GM21619 (cell line): Measurements from ENCODE around the gene CAMK1D.

Source experiments
- ATAC-seq: cut with Tn5 transposase; IDR thresholded peaks from one replicate; pipeline ENCODE4 v1.9.1; 2021; ENCODE audit not compliant: unreplicated experiment

The CAMK1D gene

DNA sequence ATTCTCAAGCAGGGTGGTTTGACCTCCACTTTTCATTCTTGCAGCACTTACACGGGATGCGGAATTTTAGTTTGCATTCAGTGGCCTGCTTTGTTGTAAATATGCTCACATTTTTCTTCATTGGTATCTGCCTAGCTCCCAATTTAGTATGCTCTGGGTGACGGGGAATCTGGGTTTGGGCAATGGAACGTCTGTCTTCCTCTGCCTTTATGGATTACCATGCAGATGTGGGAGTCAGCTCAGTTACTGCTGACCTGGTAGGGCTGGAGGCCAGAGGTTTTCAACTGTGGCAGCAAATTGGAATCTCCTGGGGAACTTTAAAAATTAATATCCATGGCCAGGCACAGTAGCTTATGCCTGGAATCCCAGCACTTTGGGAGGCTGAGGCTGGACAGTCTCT lies 161.6 kb downstream of the CAMK1D start:
- ATAC-seq = no peak

DNA sequence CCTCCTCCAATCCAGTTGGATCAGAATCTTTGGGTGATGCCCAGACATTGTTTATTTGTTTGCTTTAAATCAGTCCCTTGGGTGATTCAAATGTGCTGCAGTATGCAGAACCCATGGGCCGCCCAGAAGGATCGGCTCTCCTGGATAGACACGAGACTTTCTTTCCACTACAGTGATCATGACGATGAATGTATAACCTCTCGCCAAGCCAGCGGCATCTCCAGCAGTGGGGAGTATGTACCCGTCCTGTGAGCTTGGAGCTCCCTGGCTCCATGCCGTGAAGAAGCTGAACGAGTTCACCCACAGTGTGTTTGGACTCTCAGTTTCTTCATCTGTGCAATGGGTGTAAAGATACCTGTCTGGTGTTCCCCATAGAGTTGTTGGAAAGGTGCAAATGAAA lies 162.3 kb downstream of the CAMK1D start:
- ATAC-seq = no peak

DNA sequence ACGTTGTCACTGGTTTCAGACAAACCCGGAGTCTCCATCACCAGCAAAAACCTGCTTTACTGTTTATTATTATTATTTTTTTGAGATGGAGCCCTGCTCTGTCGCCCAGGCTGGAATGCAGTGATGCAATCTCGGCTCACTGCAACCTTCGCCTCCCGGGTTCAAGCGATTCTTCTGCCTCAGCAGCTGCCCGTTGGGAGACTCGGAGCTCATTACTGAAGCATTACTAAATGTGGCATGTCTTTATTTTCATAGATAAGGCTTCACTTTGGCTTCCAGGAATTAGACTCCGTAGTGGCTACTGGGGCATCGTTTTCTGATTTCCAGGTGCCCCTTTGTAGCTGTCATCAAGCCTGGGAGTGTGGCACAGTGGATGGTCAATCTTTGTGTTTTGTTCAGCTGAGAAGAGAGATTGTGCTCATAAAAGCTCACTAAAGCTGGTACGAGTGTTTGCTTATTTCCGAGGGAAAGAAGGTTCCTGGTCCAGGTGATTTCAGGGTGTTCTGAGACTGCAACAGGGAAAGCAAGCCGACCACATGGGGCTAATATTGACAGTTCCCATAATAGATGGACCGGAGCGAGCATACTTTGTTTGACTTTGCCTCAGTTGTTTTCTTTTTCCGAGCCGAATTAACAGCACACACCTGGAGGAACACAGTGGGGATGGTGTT lies 163.1 kb downstream of the CAMK1D start:
- ATAC-seq = no peak

DNA sequence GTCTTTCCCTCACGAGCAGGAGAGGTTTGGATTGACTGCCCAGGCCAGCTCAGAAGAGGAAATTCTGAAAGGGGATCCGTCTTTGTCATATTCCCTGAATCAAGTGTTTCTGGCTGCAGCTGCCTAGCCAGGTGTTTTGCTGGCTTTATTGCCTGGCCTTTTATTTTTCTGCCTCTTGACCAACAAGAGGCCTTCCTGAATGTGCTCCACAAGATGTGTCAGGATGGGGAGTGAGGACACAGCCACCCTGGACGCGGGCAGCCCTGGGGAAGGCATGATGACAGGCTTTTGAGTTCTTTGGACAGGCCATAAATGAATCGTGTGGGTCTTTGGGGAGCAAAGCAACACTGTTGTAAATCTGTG lies 163.6 kb downstream of the CAMK1D start:
- ATAC-seq = no peak

DNA sequence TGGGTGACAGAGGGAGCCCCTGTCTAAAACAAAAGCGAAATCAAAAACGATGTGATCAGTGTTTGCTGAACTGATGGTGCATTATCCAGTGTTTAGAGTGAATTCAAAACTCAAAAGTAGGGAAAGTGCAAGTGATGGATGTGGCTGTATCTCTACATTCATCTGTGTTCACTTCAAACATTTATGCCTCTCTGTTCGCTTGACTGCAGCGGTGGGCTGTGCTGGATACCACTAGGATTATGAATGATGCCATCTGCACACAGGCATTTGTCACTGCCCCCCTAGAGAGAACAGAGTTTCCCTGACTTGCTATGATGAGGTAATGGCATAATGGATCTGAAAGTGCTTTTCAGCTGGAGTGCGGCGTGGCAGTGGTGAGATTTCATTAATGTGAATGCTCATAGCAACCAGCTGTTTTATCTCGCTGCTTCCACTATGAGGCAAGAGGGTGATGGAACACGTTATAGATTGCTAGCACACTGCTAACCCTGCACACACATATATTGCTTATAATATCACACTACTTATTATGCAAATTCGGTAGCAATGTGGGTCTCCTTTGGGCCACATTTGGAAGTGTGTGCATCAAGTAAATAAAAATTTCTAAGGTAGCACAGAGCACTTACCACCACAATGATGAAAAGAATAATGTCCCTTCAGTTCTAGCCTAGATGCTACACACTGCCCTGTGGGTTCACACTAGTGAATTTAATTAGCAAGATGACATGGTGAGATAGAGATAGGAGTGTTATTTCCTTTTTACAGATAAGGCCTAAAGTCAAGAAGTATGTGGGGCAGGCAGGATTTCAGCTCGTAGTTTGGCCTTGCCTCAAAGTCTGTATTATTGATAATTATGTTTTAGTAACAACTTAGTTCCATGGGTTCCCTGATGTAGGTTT lies 164.7 kb downstream of the CAMK1D start:
- no peak for ATAC-seq

DNA sequence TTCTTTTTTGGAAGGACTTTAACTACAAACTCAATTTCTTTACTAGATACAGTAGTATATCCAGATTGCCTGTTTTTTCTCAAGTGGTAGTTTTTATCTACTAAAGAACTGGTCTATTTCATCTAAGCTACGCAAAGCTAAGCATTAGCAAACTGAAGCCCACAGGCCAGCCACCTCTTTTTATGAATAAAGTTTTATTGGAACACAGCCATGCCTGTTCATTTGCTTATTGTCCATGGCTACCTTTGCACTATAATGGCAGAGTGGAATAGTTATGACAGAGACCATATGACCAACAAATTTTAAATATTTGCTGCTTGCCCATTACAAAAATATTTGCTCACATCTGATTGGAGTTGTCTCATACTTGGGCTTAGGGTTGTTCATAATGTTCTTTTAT lies 168.7 kb downstream of the CAMK1D start:
- no peak for ATAC-seq

DNA sequence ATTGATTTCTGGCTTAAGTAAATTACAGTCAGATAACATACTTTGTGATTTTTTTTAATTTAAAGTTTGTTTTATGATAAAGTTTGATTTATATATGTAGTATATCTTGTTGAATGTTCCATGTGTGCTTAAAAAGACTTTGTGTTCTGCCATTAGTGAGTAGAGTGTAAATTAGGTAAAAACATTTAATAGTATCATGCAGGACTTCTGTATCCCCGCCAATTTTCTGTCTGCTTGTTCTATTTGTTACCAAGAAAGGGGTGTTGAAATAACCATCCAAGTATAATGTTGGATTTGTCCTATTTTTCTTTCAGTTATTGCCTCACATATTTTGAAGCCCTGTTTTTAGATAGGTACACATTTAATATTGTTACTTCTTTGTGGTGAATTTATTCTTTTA lies 172.1 kb downstream of the CAMK1D start:
- ATAC-seq = no peak

DNA sequence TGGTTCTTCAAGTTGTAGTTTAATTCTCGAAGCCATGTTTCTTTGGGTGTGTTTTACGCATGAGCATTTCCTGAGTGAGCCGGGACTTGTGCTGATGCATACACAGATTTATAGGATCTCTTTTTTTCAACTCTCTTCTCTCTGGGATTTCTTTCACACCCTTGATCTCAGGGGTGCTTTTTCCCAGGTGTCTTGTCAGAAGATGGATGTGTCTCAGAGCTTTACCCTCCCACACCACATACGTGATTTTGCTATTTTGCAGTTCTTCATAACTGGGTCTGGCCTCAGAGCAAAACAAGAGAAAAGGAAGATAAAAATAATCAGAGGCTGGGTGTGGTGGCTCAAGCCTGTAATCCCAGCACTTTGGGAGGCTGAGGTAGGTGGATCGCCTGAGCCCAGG lies 177.0 kb downstream of the CAMK1D start:
- no peak for ATAC-seq

DNA sequence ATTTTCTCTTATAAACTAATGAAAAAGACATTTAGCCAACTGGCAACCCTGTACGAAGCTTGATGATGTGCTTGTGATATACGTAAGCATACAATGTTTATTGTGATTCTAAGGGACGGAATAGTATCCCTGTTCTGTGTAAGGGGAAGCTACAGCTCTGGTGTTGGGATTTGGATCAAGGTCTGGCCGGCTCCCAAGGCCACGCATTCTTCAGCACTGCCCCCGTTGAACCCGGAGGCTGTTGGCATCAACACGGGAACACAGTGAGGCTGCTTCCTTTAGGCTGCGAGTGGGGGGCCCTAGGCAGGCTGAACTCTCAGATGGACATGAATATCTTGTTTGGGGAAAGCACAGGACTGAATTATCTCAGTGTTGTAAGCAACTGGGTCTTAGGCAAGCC lies 180.6 kb downstream of the CAMK1D start:
- ATAC-seq = no peak

DNA sequence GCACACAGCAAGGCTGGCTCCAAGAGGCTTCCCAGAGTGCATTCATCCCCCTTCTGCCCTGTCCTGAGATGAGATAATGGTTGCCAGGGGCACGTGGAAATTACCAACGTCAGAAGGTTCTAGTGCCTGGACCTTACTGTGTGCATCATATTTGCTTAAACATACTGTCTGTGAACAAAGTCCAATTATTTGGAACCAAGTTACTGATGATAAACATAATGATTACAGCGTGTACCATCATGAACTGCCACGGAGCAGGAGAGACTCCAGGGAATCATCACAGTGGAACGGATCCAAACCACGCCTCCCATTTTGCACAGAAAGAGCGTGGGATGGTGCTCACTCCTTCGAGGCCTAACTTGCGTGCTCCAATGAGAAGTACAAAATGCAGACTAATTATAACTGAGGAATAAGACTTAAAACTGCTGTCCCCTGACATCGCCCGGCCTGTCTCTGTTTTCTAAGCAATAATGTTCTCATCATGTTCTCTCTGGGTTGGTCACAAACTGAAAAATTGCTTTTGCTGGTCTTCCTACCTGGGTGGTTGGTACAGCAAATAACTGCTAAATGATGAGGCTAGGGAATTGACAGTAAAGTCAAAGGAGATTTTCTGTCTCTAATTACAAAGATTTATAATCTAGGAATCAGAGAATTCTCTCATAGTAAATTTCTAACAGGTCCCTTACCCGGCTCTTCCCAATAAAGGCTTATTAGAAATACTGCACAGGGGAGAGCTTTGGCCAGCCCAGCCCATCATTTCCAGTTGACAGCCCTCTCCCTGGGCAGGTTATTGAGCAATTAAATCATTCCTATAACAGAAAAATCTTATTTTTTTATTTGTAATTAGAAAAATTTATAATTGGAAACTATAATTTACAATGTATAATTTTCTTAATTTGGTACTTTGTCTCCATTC lies 182.2 kb downstream of the CAMK1D start:
- ATAC-seq = no peak

DNA sequence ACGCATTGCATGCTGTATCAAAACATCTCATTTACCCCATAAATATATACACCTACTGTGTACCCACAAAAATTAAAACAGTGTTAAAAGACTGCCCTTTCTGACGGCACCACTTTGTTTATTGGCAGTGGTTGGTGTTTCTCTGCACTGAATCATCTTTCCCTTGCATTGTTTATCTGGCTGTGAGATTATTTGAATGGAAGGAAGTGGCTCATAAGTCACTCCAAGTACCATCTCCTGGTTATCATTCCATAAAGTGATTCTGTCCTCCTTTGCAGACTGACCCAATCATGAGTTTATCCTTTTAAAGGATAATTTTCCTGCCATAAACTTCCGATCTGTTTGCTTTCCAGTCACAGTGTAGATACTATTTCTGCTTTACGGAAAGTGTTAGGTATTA lies 183.8 kb downstream of the CAMK1D start:
- ATAC-seq = no peak

DNA sequence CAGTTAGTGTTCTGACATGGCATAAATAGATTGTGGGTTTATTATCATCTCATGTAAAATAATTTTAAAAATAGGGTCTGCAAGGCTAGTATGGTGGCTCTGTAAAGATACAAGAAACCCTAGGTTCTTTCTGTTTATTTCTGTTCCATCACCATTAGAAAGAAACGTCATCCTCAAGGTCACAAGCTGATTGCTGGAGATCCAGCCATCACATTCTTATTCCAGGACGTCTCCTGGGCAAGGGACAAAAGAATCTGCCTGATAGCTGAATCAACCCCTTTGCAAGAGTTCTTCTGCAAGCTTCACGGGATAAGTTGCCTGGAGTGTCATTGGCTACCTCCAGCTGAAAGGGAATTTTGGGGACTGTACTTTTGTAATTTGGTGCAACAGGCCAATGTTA lies 184.4 kb downstream of the CAMK1D start:
- no peak for ATAC-seq

DNA sequence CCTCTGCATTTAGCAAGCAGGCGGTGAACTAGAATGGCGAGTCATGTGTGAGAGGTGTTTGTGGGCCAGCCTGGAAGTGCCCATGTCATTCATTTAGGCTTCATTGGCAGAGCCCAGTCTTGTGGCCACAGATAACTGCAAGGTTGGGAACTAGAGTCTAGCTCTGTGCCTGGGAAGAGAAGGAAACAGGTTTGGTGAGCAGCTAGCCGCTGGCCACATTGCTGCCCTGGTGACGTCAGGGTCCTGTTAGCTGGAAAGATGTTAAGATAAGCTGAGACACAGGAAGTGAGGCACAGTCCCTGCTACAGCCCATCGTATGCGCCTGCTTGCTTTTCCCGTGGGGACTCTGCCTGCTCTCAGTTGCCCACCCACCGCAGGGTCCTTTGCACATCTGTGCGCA lies 185.5 kb downstream of the CAMK1D start:
- no peak for ATAC-seq

DNA sequence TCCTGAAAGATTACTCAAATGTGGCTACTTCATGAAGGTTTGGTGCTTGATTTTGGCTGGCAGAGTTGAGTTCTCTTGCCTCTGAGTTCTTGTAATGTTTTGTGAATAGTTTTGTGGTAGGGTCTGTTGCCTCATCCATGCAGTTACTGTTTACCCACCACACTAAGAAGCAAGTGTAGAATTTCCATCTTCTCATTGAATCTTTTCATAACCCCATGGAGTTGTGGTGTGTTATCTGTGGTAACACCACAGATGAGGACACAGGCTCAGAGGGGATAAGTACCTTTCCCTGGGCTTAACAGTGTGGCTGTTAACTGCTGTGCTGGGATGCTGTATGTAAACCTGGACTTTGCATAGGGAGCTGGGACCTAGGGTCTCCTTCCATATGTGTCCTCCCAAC lies 186.3 kb downstream of the CAMK1D start:
- ATAC-seq = no peak

DNA sequence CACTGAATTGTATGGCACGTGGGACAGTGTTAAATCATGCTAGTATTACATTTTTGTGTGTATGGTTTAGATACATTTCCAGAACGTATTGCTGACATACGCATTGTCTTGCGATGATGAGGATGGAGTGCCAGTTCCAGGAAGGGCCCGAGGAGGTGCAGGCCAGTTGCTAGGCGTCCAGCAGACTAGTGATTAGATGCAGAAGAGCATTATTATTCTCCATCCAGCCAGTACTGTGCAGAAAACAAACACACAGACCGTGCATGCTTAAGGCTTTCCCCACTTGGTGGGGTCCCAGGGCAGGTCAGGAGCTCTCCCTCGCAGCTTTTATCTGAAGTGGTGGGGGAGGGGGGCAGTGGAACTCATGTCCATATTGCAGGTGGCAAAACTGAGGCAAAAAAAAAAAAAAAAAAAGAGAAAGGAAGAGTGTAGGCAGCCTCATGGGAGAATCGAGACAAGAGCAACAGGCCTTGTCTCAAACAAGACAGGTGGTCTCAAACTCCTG lies 189.2 kb downstream of the CAMK1D start:
- ATAC-seq = no peak

DNA sequence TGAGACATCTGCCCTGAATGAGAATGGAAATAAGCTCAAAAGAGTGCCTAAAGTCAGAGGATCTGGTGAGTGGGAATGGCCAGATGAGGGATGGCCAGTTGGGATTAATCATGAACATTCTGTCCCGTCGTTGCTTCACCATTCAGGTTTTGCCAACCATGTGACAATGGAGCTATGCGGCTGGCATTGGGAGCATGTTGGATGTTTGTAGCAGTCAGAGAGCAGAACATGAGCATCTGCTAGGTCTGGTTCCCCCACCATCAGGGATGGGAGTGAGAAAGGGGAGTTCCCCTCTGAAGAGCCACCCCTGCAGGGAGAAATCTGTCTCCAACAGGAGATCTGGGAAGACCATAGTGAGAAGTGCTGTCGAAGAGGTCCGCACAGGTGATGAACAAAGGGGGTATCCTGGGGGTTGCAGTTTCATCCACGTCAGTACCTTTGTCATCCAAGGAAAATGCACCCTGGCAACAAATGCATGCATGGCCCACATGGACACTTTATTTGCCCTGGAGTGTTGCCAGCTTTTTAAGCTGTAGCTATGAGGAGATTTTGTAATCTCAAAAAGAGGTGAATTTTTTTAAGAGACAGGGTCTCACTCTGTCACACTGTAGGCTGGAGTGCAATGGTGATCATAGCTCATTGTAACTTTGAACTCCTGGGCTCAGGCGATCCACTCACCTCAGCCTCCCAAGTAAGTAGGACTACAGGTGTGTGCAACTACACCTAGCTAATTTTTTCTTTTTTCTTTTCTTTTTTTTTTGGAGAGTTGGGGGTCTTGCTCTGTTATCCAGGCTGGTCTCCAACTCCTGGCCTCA lies 190.2 kb downstream of the CAMK1D start:
- ATAC-seq = no peak

DNA sequence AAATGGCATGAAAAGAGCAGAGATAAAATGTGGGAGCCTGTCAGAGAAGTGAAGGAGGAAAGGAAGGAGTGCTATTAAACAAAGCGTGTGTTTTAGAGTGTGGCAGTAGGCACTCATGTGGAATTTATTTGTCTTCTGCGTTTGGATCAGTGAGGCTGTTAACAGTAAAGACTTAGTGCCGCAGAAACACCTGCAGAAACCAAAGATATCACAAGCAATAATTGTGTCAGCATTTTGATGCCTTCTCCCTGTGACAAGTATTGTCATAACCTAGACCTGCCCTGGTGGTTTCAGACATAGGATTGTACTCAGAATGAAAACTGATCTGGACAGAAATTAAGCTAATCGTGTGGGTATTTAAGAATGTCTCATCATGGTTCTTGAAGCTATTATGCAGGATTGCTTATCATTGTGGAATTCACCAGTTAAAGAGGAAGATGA lies 191.0 kb downstream of the CAMK1D start:
- ATAC-seq = no peak

DNA sequence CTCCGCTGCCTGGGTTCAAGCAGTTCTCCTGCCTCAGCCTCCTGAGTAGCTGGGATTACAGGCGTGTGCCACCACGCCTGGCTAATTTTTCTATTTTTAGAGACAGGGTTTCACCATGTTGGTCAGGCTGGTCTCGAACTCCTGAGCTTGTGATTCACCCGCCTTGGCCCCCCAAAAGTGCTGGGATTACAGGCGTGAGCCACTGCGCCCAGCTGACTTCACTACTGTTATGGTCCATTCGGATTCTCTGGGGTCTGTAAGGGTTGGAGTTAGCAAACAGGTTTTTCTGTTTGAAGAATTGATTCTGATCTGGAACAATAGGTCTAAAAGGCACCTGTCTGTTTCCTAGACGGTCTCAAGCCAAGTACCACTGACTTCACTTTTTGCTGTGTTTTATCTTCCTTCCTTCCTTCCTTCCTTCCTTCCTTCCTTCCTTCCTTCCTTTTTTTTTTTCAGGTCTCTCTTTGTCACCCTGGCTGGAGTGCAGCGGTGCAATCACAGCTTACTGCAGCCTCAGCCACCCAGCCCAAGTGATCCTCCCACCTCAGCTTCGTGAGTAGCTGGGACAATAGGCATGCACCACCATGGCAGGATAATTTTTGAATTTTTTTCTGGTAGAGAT lies 192.2 kb downstream of the CAMK1D start:
- no peak for ATAC-seq

DNA sequence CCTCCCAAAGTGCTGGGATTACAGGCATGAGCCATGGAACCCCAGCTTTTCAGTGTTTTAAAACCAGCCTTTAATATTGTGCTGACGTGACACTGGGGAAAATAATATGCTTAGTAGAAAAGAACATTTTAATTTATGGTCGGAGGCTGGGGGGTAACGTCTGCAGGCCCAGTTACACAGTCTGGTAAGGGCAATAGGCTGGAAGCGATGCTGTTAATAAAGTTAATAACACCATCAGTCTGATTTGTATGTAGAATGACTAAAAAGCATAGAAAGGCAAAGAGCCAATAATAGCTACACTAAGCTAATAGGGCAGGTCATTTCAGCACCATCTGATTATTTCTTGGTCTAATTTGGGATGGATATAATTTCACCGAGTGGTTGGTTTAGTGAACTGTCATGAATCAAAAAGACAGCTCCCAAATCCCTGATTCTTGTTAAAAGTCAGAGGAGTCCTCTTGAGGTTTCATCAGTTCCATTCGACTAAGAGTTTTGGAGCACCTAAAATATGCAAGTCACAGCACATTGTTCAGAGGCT lies 192.9 kb downstream of the CAMK1D start:
- no peak for ATAC-seq

DNA sequence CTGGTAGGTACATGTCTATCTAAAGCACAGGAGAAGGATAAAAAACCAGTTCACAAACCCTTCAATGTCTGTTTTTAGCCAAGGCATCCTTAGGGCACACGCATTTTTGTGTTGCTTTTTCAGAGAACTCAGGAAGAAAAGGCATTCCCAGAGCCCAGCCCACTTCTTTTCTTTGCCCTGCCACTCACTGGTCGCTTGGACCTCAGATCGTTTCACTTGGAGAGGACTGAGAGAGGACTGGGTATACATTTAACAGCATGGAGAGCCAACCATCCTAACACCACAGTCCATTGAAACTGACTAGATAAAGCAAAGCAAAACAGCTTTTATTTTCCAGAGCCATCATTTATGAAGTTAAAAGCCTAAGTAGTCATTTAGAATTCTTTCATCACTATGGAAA lies 194.2 kb downstream of the CAMK1D start:
- no peak for ATAC-seq
